ENCODE measurements around the gene KL. TPM values are rescaled to one million over a fixed set of nuclear protein-coding genes. Genes with fewer than 3 reads are reported as not detected.

KL gene
- total and polyA plus RNA-seq, 10 of the 15 experiments (the other 5 are each of a cell fraction or from before 2014, with no cell fraction given), result 0.08 to 2.1 (median 1.4) TPM

DNA sequence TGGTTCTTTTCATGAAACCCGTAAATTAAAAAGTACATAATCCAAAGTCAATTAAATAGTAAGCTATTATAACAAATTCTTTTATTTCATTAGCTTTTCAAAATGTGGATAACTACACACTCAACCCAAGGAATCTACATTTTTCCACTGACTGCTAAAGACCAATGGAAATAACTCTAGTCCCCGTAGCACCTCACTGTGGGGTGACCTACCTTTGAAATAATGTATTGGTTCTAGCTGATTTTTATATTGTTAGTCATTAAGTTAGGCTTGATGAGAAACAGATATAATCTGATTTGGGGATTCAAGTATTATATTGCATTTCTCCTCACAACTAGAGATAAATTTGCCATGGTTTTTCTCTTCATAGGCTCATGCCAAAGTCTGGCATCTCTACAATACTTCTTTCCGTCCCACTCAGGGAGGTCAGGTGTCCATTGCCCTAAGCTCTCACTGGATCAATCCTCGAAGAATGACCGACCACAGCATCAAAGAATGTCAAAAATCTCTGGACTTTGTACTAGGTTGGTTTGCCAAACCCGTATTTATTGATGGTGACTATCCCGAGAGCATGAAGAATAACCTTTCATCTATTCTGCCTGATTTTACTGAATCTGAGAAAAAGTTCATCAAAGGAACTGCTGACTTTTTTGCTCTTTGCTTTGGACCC lies 37.3 kb downstream of the KL start:
- FAIRE-seq, result no peak
- RAD21 ChIA-PET (ENCODE audit: unreplicated experiment), result no interaction called here

More for the DNA sequence above, 37.3 kb downstream of the KL start:
- intact Hi-C loops (cut with micrococcal nuclease; ENCODE audit: unreplicated experiment), result loop anchor here (5.0 kb wide), 1 partner anchor 144 kb away; no protein-coding TSS in a partner anchor
- Histone ChIP-seq H3K79me2 (ENCODE audit: control insufficient read depth, insufficient read depth, low read length) (no peaks in the 10 kb centered on the region), H2AFZ (ENCODE audit: control insufficient read depth, low read depth, low read length) (no peak overlapping the region), H3K4me3 (no peak overlapping the region), H3K27ac (ENCODE audit: control insufficient read depth, insufficient read depth) (no peak overlapping the region), H3K27me3 (replicated peaks in 1 of 2; ENCODE audit: control insufficient read depth in 2 of 2, insufficient read depth in 2 of 2, low read length in 1 of 2) (no peaks in the 10 kb centered on the region), H3K4me1 (ENCODE audit: control insufficient read depth, insufficient read depth, low read length) (peaks cover 11% of the 10 kb centered on the region), H3K36me3 (ENCODE audit: control insufficient read depth in 2 of 2, insufficient read depth in 2 of 2, low read length in 1 of 2) (no peaks in the 10 kb centered on the region), H3K4me2 (ENCODE audit: control insufficient read depth, insufficient read depth) (no peak overlapping the region), H3K9me3 (replicated peaks; ENCODE audit: control insufficient read depth, insufficient read depth, low read length) (no peaks in the 10 kb centered on the region), H4K20me1 (ENCODE audit: control insufficient read depth, insufficient read depth) (no peaks in the 10 kb centered on the region), H3K9ac (ENCODE audit: control insufficient read depth, insufficient read depth, low read length) (no peak overlapping the region)
- no peak for ATAC-seq
- 91% methylated on average over 7 of the region's 7 CpGs for WGBS (ENCODE audit: insufficient coverage, insufficient replicate concordance, low lambda C conversion rate, missing lambda C conversion rate)
- in situ Hi-C loops (cut with MboI), result no loop called here
- SMC1A ChIA-PET (ENCODE audit: uncharacterized antibody, unreplicated experiment), result interaction anchor here (1.0 to 1.7 kb wide), 2 partner anchors 10 to 93 kb away, joined by 3 to 4 read pairs; no protein-coding TSS in a partner anchor
- DNase-seq (ENCODE audit: low read depth, low spot score), result no peak
- POLR2A ChIA-PET, result interaction anchor here (0.6 to 1.0 kb wide), 2 partner anchors 9 to 161 kb away, joined by 3 to 4 read pairs; no protein-coding TSS in a partner anchor
- BruUV-seq (replicated peaks), result no TSS peak
- CTCF ChIA-PET, result interaction anchor here (0.8 to 1.5 kb wide), 2 partner anchors 11 to 36 kb away, joined by 3 to 6 read pairs; no protein-coding TSS in a partner anchor
- TF ChIP-seq NRF1 (conservative IDR thresholded peaks at IDR 0.05; ENCODE audit: low read depth, low read length), result no peak
- TF ChIP-seq, protein P1, sequence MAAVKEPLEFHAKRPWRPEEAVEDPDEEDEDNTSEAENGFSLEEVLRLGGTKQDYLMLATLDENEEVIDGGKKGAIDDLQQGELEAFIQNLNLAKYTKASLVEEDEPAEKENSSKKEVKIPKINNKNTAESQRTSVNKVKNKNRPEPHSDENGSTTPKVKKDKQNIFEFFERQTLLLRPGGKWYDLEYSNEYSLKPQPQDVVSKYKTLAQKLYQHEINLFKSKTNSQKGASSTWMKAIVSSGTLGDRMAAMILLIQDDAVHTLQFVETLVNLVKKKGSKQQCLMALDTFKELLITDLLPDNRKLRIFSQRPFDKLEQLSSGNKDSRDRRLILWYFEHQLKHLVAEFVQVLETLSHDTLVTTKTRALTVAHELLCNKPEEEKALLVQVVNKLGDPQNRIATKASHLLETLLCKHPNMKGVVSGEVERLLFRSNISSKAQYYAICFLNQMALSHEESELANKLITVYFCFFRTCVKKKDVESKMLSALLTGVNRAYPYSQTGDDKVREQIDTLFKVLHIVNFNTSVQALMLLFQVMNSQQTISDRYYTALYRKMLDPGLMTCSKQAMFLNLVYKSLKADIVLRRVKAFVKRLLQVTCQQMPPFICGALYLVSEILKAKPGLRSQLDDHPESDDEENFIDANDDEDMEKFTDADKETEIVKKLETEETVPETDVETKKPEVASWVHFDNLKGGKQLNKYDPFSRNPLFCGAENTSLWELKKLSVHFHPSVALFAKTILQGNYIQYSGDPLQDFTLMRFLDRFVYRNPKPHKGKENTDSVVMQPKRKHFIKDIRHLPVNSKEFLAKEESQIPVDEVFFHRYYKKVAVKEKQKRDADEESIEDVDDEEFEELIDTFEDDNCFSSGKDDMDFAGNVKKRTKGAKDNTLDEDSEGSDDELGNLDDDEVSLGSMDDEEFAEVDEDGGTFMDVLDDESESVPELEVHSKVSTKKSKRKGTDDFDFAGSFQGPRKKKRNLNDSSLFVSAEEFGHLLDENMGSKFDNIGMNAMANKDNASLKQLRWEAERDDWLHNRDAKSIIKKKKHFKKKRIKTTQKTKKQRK (IDR thresholded peaks at IDR 0.05; ENCODE audit: low read depth, low read length), result no peak
- no peak for TF ChIP-seq RB1 (IDR thresholded peaks at IDR 0.05; ENCODE audit: borderline replicate concordance)
- TF ChIP-seq ESRRA (IDR thresholded peaks at IDR 0.05; ENCODE audit: low read length), result no peak
- no peak for TF ChIP-seq MEF2B (IDR thresholded peaks at IDR 0.05; ENCODE audit: partially characterized antibody, poor library complexity, severe bottlenecking)
- no peak for TF ChIP-seq ZNF384 (IDR thresholded peaks at IDR 0.05; ENCODE audit: borderline replicate concordance, low read depth, low read length)
- TF ChIP-seq CHD2 (IDR thresholded peaks at IDR 0.05; ENCODE audit: borderline replicate concordance, low read depth, low read length), result no peak
- no peak for TF ChIP-seq EP300 (IDR thresholded peaks at IDR 0.05; ENCODE audit: borderline replicate concordance in 1 of 2, control insufficient read depth in 1 of 2, low read depth in 2 of 2, low read length in 2 of 2)
- no peak for TF ChIP-seq ZNF217 (IDR thresholded peaks at IDR 0.05)
- TF ChIP-seq BCL11A (IDR thresholded peaks at IDR 0.05; ENCODE audit: low read depth, low read length), result no peak

All from GM12878 (cell line).